MM.1S (cell line): ENCODE results near the gene CLEC4M.

Experiments used
- CTCF ChIP-seq: fragments of 300-600 bp; sonication (generic); IDR thresholded peaks from 2 replicates; pipeline ENCODE4 v1.5.1; 2016; ENCODE audit warnings: antibody characterized with exemption, low read length, mixed read lengths
- EZH2 ChIP-seq: fragments of 300-600 bp; sonication (generic); optimal IDR thresholded peaks from 2 replicates; pipeline ENCODE3; 2017; ENCODE audit warnings: low read depth, mild to moderate bottlenecking, antibody characterized with exemption, low read length, mixed read lengths
- EZH2phosphoT487 ChIP-seq: fragments of 300-600 bp; sonication (generic); IDR thresholded peaks from 2 replicates; pipeline ENCODE4 v1.6.1; 2018; ENCODE audit warnings: antibody characterized with exemption, low read length

DNA sequence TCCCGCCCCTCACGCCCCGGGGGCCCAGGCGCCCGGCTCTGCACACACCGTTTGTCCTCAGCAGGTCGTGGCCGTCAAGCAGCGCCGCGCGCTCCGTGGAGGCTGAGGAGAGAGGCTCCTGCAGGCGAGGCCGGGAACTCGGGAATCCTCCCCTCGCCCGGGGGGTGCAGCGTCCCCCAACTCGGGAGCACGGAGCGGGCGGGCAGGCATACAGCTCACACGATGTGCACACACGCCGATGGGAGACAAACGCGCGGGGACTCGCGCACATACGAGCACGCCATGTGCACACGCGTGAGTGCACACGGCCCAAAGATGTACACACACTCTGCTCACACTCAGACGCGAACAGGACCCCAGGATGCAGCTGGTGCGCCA is 31.8 kb upstream of the CLEC4M start:
- TF ChIP-seq CTCF (no peak), EZH2phosphoT487 (no peak), EZH2 (no peak)
